ENCODE data around the gene THADA.

THADA gene

GRCh38 chr2:43444989-43445645 is 150.7 kb downstream of the THADA start:
- no peak for DNase-seq (ENCODE audit: low read depth)

GRCh38 chr2:43443282-43443681 is 152.6 kb downstream of the THADA start:
- DNase-seq (ENCODE audit: low read depth): no peak

GRCh38 chr2:43441195-43441594 is 154.6 kb downstream of the THADA start:
- no peak for DNase-seq (ENCODE audit: low read depth)

- no peak for DNase-seq (ENCODE audit: low read depth)
These were observed 156.8 kb downstream of the THADA start for GRCh38 chr2:43438858-43439655.

- no peak for DNase-seq (ENCODE audit: low read depth)
These were observed 157.5 kb downstream of the THADA start for GRCh38 chr2:43438342-43438741.

- DNase-seq (ENCODE audit: low read depth): no peak
These were observed 158.5 kb downstream of the THADA start for GRCh38 chr2:43437363-43437762.

GRCh38 chr2:43436431-43436830 is 159.4 kb downstream of the THADA start:
- DNase-seq (ENCODE audit: low read depth): no peak

GRCh38 chr2:43435746-43436145 is 160.1 kb downstream of the THADA start:
- no peak for DNase-seq (ENCODE audit: low read depth)

- no peak for DNase-seq (ENCODE audit: low read depth)
These were observed 165.3 kb downstream of the THADA start for GRCh38 chr2:43430489-43430888.

- DNase-seq (ENCODE audit: low read depth): no peak
These were observed 166.5 kb downstream of the THADA start for GRCh38 chr2:43429369-43429768.

- DNase-seq (ENCODE audit: low read depth): no peak
These were observed 168.8 kb downstream of the THADA start for GRCh38 chr2:43427032-43427424.

GRCh38 chr2:43426305-43427031 is 169.4 kb downstream of the THADA start:
- DNase-seq (ENCODE audit: low read depth): peak; percentile 61

GRCh38 chr2:43425659-43426058 is 170.2 kb downstream of the THADA start:
- no peak for DNase-seq (ENCODE audit: low read depth)

- no peak for DNase-seq (ENCODE audit: low read depth)
These were observed 171.3 kb downstream of the THADA start for GRCh38 chr2:43424262-43425207.

GRCh38 chr2:43423941-43424261 is 171.9 kb downstream of the THADA start:
- no peak for DNase-seq (ENCODE audit: low read depth)

- DNase-seq (ENCODE audit: low read depth): no peak
These were observed 174.6 kb downstream of the THADA start for GRCh38 chr2:43421194-43421593.

GRCh38 chr2:43420389-43420801 is 175.4 kb downstream of the THADA start:
- DNase-seq (ENCODE audit: low read depth): no peak

GRCh38 chr2:43419876-43420275 is 176.0 kb downstream of the THADA start:
- DNase-seq (ENCODE audit: low read depth): no peak

- DNase-seq (ENCODE audit: low read depth): no peak
These were observed 176.6 kb downstream of the THADA start for GRCh38 chr2:43419243-43419642.

GRCh38 chr2:43418680-43419079 is 177.2 kb downstream of the THADA start:
- DNase-seq (ENCODE audit: low read depth): no peak

- no peak for DNase-seq (ENCODE audit: low read depth)
These were observed 178.5 kb downstream of the THADA start for GRCh38 chr2:43417300-43417699.

GRCh38 chr2:43415592-43415991 is 180.2 kb downstream of the THADA start:
- DNase-seq (ENCODE audit: low read depth): no peak
